Left forelimb (tissue), 1 donor: ENCODE measurements around the gene AOC3.

Experiments
- DNase-seq: peaks from one replicate; pipeline ENCODE4 v3.0.0-alpha.2; 2018; ENCODE audit warnings: low spot score

AOC3 gene

GRCh38 chr17:42850954-42851353 lies at the start of gene AOC3:
Gene AOC3 (plus strand): TSS chr17:42851199. CDS start chr17:42851344, 145 bp downstream.
- DNase-seq = no peak

GRCh38 chr17:42803074-42803883 lies 47.7 kb upstream of the AOC3 start:
- no peak for DNase-seq

GRCh38 chr17:42804918-42805367 lies 46.1 kb upstream of the AOC3 start:
- no peak for DNase-seq

- DNase-seq = no peak
These were observed 44.8 kb upstream of the AOC3 start for GRCh38 chr17:42806249-42806648.

GRCh38 chr17:42809250-42809649 lies 41.7 kb upstream of the AOC3 start:
- no peak for DNase-seq

GRCh38 chr17:42814633-42815399 lies 36.2 kb upstream of the AOC3 start:
- no peak for DNase-seq

- DNase-seq = no peak
These were observed 33.1 kb upstream of the AOC3 start for GRCh38 chr17:42817866-42818265.

- no peak for DNase-seq
These were observed 32.6 kb upstream of the AOC3 start for GRCh38 chr17:42818379-42818778.

GRCh38 chr17:42819939-42820535 lies 31.0 kb upstream of the AOC3 start:
- DNase-seq = no peak

- no peak for DNase-seq
These were observed 29.8 kb upstream of the AOC3 start for GRCh38 chr17:42821176-42821575.

GRCh38 chr17:42827472-42827871 lies 23.5 kb upstream of the AOC3 start:
- no peak for DNase-seq

GRCh38 chr17:42830971-42831370 lies 20.0 kb upstream of the AOC3 start:
- DNase-seq = no peak

- no peak for DNase-seq
These were observed 18.6 kb upstream of the AOC3 start for GRCh38 chr17:42832213-42832933.

GRCh38 chr17:42832934-42833766 lies 17.8 kb upstream of the AOC3 start, which contains the start of gene PSME3:
Gene PSME3 (plus strand): TSS chr17:42833397. CDS start chr17:42833632, 235 bp downstream.
- DNase-seq = peak; percentile 93

GRCh38 chr17:42833767-42834422 lies 17.1 kb upstream of the AOC3 start:
- no peak for DNase-seq

- no peak for DNase-seq
These were observed 15.3 kb upstream of the AOC3 start for GRCh38 chr17:42835732-42836131.

- DNase-seq = no peak
These were observed 8.9 kb upstream of the AOC3 start for GRCh38 chr17:42841975-42842685.

- DNase-seq = no peak
These were observed 7.6 kb upstream of the AOC3 start for GRCh38 chr17:42843358-42843934.

GRCh38 chr17:42844271-42844670 lies 6.7 kb upstream of the AOC3 start, which contains the start of gene AOC2:
Gene AOC2 (plus strand): TSS chr17:42844580. CDS start chr17:42844627, 47 bp downstream.
- no peak for DNase-seq
